PFSK-1 (cell line): ENCODE results near the gene ATAD3A.

ENCODE experiments used
- FOXP2 ChIP-seq: optimal IDR thresholded peaks from 2 replicates; pipeline ENCODE3; 2011; ENCODE audit warnings: borderline replicate concordance, control low read depth, inconsistent platforms; ENCODE audit not compliant: insufficient read depth; ENCODE audit errors: extremely low read length, extremely low read depth
- POLR2AphosphoS5 ChIP-seq: IDR thresholded peaks from 2 replicates; pipeline ENCODE4 v1.6.1; 2012; ENCODE audit warnings: low read depth, mild to moderate bottlenecking, control low read depth, low read length, moderate library complexity
- TAF1 ChIP-seq: IDR thresholded peaks from 2 replicates; pipeline ENCODE4 v1.6.1; 2012; ENCODE audit warnings: low read length, control low read depth, borderline replicate concordance; ENCODE audit not compliant: insufficient read depth
- TF ChIP-seq, protein P1 (sequence below), 2 experiments: IDR thresholded peaks; 2 replicates each; pipeline versions ENCODE4 v1.6.1 to v1.8.0; 2011 to 2012; ENCODE audit warnings: low read depth in 2 of 2, low read length in 2 of 2, control low read depth in 1 of 2, inconsistent platforms in 1 of 2, mild to moderate bottlenecking in 1 of 2, moderate library complexity in 1 of 2; ENCODE audit not compliant: insufficient read depth in 1 of 2

DNA sequence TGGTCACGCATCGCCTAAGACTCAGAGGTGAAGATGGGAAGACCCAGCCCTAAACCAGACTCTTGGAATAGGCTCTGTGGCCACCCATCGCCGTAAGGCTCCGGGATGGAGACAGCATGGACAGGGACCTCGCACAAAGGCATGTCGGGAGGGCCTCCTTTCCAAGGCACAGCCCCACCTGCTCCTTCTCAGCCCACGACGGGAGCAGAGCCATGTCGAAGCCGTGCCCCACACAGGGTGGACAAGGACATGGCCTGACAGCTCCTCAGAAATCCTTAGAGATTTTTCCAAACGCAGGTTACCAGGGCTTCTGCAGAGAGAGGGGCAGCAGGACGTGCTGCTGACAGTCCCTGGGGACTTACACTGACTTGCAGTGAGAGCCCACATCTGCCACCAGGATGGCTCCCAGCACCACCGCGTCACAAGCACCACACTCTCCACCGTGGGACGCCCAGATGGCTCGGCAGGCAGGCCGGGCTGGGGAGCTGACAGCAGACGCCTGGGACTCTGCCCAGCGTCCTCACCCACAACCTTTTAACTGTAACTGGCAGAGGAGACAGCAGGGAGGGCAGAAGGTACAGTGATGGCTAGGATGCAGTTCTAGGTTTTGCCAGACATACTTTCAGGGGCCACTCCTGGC is 50.7 kb downstream of the ATAD3A start:
- TF ChIP-seq POLR2AphosphoS5: no peak
- no peak for TF ChIP-seq FOXP2
- TF ChIP-seq, protein P1, sequence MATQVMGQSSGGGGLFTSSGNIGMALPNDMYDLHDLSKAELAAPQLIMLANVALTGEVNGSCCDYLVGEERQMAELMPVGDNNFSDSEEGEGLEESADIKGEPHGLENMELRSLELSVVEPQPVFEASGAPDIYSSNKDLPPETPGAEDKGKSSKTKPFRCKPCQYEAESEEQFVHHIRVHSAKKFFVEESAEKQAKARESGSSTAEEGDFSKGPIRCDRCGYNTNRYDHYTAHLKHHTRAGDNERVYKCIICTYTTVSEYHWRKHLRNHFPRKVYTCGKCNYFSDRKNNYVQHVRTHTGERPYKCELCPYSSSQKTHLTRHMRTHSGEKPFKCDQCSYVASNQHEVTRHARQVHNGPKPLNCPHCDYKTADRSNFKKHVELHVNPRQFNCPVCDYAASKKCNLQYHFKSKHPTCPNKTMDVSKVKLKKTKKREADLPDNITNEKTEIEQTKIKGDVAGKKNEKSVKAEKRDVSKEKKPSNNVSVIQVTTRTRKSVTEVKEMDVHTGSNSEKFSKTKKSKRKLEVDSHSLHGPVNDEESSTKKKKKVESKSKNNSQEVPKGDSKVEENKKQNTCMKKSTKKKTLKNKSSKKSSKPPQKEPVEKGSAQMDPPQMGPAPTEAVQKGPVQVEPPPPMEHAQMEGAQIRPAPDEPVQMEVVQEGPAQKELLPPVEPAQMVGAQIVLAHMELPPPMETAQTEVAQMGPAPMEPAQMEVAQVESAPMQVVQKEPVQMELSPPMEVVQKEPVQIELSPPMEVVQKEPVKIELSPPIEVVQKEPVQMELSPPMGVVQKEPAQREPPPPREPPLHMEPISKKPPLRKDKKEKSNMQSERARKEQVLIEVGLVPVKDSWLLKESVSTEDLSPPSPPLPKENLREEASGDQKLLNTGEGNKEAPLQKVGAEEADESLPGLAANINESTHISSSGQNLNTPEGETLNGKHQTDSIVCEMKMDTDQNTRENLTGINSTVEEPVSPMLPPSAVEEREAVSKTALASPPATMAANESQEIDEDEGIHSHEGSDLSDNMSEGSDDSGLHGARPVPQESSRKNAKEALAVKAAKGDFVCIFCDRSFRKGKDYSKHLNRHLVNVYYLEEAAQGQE (IDR thresholded peaks at IDR 0.05; ENCODE audit: insufficient read depth in 1 of 2, low read depth in 2 of 2, low read length in 2 of 2): no peak
- no peak for TF ChIP-seq TAF1
